A673 (cell line): ENCODE data around the gene KCNQ1.

ENCODE experiments used
- CTCF ChIP-seq: fragments of 300-800, 200-600 bp; sonication (generic); conservative IDR thresholded peaks from 2 replicates; pipeline ENCODE4 v1.5.1; 2017; ENCODE audit warnings: low read depth, mild to moderate bottlenecking, antibody characterized with exemption, low read length, moderate library complexity, mixed read lengths
- EZH2 ChIP-seq: fragments of 200-600 bp; sonication (generic); IDR thresholded peaks from 2 replicates; pipeline ENCODE4 v1.6.1; 2017; ENCODE audit warnings: borderline replicate concordance, low read depth, mild to moderate bottlenecking, mixed read lengths, antibody characterized with exemption, low read length; ENCODE audit not compliant: poor library complexity, severe bottlenecking

GRCh38 chr11:2470495-2470894 is 25.7 kb downstream of the KCNQ1 start:
- TF ChIP-seq CTCF: no peak
- TF ChIP-seq EZH2: no peak
